GM23338 (cell line): Measurements from ENCODE around the gene PDGFC.

Experiments
- CTCF ChIP-seq, 2 experiments: fragments of 200-600 bp in 1 of 2; sonication (generic) in 1 of 2; conservative IDR thresholded peaks; 2 replicates each; pipeline versions ENCODE4 v1.5.1 to v1.6.1; 2016 to 2017; ENCODE audit warnings: antibody characterized with exemption in 2 of 2, low read depth in 2 of 2, mild to moderate bottlenecking in 2 of 2, moderate library complexity in 1 of 2
- EZH2 ChIP-seq: fragments of 200-600 bp; sonication (generic); IDR thresholded peaks from one replicate; pipeline ENCODE4 v1.8.0; 2017; ENCODE audit warnings: antibody characterized with exemption, mild to moderate bottlenecking, low read depth; ENCODE audit not compliant: unreplicated experiment
- EZH2phosphoT487 ChIP-seq: fragments of 200-600 bp; sonication (generic); IDR thresholded peaks from one replicate; pipeline ENCODE4 v1.8.1; 2018; ENCODE audit warnings: antibody characterized with exemption; ENCODE audit not compliant: unreplicated experiment
- JUNB ChIP-seq: IDR thresholded peaks from one replicate; pipeline ENCODE4 v1.6.1; 2016; ENCODE audit warnings: antibody characterized with exemption; ENCODE audit not compliant: unreplicated experiment
- POLR2AphosphoS5 ChIP-seq: IDR thresholded peaks from 2 replicates; pipeline ENCODE4 v1.6.1; 2016; ENCODE audit warnings: antibody characterized with exemption, low read depth
- REST ChIP-seq: IDR thresholded peaks from one replicate; pipeline ENCODE4 v1.6.1; 2018; ENCODE audit warnings: antibody characterized with exemption; ENCODE audit not compliant: unreplicated experiment
- ZNF462 ChIP-seq: fragments of 250-450 bp; sonication (Bioruptor Pico); IDR thresholded peaks from 2 replicates; pipeline ENCODE4 v1.5.0; 2020; ENCODE audit warnings: mild to moderate bottlenecking, moderate library complexity

GRCh38 chr4:156956359-156956758 is 15.2 kb downstream of the PDGFC start:
- TF ChIP-seq EZH2: no peak
- TF ChIP-seq JUNB: no peak
- TF ChIP-seq REST: no peak
- TF ChIP-seq CTCF (conservative IDR thresholded peaks at IDR 0.05; ENCODE audit: low read depth in 2 of 2): no peak
- TF ChIP-seq POLR2AphosphoS5: no peak
- TF ChIP-seq ZNF462 (CRISPR knock-in tag): no peak
- TF ChIP-seq EZH2phosphoT487: no peak
